ENCODE data around the gene MAPK10.

MAPK10 gene

GRCh38 chr4:85963231-85963630 lies 396.6 kb downstream of the MAPK10 start:
- TF ChIP-seq CTCF (IDR thresholded peaks at IDR 0.05; ENCODE audit: insufficient read depth, low read depth, low read length, missing control alignments): no peak
- H3K4me3 ChIP-seq (ENCODE audit: low read length): no peak overlapping the region
- DNase-seq (ENCODE audit: low read depth): no peak

GRCh38 chr4:85961887-85962286 lies 398.0 kb downstream of the MAPK10 start:
- TF ChIP-seq CTCF (IDR thresholded peaks at IDR 0.05; ENCODE audit: insufficient read depth, low read depth, low read length, missing control alignments): no peak
- DNase-seq (ENCODE audit: low read depth): no peak
- no peak overlapping the region for H3K4me3 ChIP-seq (ENCODE audit: low read length)

- H3K4me3 ChIP-seq (ENCODE audit: low read length): no peak overlapping the region
- no peak for DNase-seq (ENCODE audit: low read depth)
- no peak for TF ChIP-seq CTCF (IDR thresholded peaks at IDR 0.05; ENCODE audit: insufficient read depth, low read depth, low read length, missing control alignments)
These were observed 403.4 kb downstream of the MAPK10 start for GRCh38 chr4:85956293-85956945.

GRCh38 chr4:85955620-85956292 lies 404.1 kb downstream of the MAPK10 start:
- no peak overlapping the region for H3K4me3 ChIP-seq (ENCODE audit: low read length)
- no peak for TF ChIP-seq CTCF (IDR thresholded peaks at IDR 0.05; ENCODE audit: insufficient read depth, low read depth, low read length, missing control alignments)
- peak; percentile 28 for DNase-seq (ENCODE audit: low read depth)

GRCh38 chr4:85953651-85954018 lies 406.2 kb downstream of the MAPK10 start:
- TF ChIP-seq CTCF (IDR thresholded peaks at IDR 0.05; ENCODE audit: insufficient read depth, low read depth, low read length, missing control alignments): no peak
- DNase-seq (ENCODE audit: low read depth): peak; percentile 83
- H3K4me3 ChIP-seq (ENCODE audit: low read length): no peak overlapping the region

GRCh38 chr4:85952972-85953650 lies 406.7 kb downstream of the MAPK10 start:
- no peak for DNase-seq (ENCODE audit: low read depth)
- H3K4me3 ChIP-seq (ENCODE audit: low read length): no peak overlapping the region
- TF ChIP-seq CTCF (IDR thresholded peaks at IDR 0.05; ENCODE audit: insufficient read depth, low read depth, low read length, missing control alignments): no peak
